H1 (cell line): ENCODE measurements around the gene PDE8B. TPM values are rescaled to one million over a fixed set of nuclear protein-coding genes. Genes with fewer than 3 reads are reported as not detected.

Experiments used
- CTCF ChIA-PET: fragments of 300-600 bp; sonication (Branson Sonifier 250); formaldehyde crosslinking; loops from one replicate; lab custom pipeline; 2021; ENCODE audit not compliant: partially characterized antibody; lab: Charles Lee
- POLR2A ChIA-PET: fragments of 300-600 bp; sonication (Branson Sonifier 250); formaldehyde crosslinking; loops from one replicate; lab custom pipeline; 2021; ENCODE audit warnings: inconsistent platforms; ENCODE audit not compliant: partially characterized antibody; lab: Charles Lee
- DNase-seq, 2 experiments: peaks; one replicate each; pipeline versions ENCODE4 v3.0.0 to v3.0.0-alpha.2; 2010 to 2022; ENCODE audit warnings: low spot score in 2 of 2, low read depth in 1 of 2, mixed read lengths in 1 of 2
- FAIRE-seq: peaks from 2 replicates; lab custom pipeline; 2011; peaks lifted over from hg19 to GRCh38; lab: Jason Lieb, UNC
- H2AFZ ChIP-seq: 2 replicates; pipeline ENCODE4 v1.8.1; 2012; ENCODE audit warnings: low read length, inconsistent platforms
- H2AK5ac ChIP-seq: 2 replicates; pipeline ENCODE4 v1.6.1; 2013; ENCODE audit warnings: low read depth, low read length
- H2BK120ac ChIP-seq: replicated peaks from 2 replicates; pipeline ENCODE3; 2013; ENCODE audit warnings: low read depth, low read length, inconsistent platforms
- H2BK12ac ChIP-seq: 2 replicates; pipeline ENCODE4 v1.6.1; 2013; ENCODE audit warnings: low read depth, low read length
- H2BK15ac ChIP-seq: 2 replicates; pipeline ENCODE4 v1.6.1; 2013; ENCODE audit warnings: low read length
- H2BK20ac ChIP-seq: 2 replicates; pipeline ENCODE4 v1.6.1; 2013; ENCODE audit warnings: low read length
- H2BK5ac ChIP-seq: 2 replicates; pipeline ENCODE4 v1.6.1; 2013; ENCODE audit warnings: low read depth, low read length
- H3K14ac ChIP-seq: 2 replicates; pipeline ENCODE4 v1.6.1; 2013; ENCODE audit warnings: inconsistent platforms; ENCODE audit not compliant: insufficient read length
- H3K18ac ChIP-seq: 2 replicates; pipeline ENCODE4 v1.6.1; 2013; ENCODE audit warnings: low read length; ENCODE audit errors: extremely low read depth
- H3K23ac ChIP-seq: 2 replicates; pipeline ENCODE4 v1.6.1; 2013; ENCODE audit warnings: inconsistent platforms; ENCODE audit not compliant: insufficient read length
- H3K23me2 ChIP-seq: 2 replicates; pipeline ENCODE4 v1.6.1; 2013; ENCODE audit warnings: low read depth, low read length
- H3K27ac ChIP-seq: 2 replicates; pipeline ENCODE4 v1.6.1; 2011; ENCODE audit warnings: low read depth, low read length, inconsistent platforms
- H3K27me3 ChIP-seq, 4 experiments: replicated peaks in 1 of 4; 1 replicate in 1 of 4; 2 replicates in 3 of 4; pipeline versions ENCODE4 v1.6.1 to v1.8.1; 2011 to 2013; ENCODE audit warnings: low read length in 3 of 4, mild to moderate bottlenecking in 3 of 4, inconsistent platforms in 2 of 4, mixed read lengths in 2 of 4, moderate library complexity in 1 of 4; ENCODE audit not compliant: control insufficient read depth in 3 of 4, insufficient read depth in 3 of 4; ENCODE audit errors: extremely low read depth in 1 of 4
- H3K36me3 ChIP-seq, 4 experiments: 2 replicates each; pipeline versions ENCODE4 v1.6.1 to v1.8.1; 2011 to 2013; ENCODE audit warnings: mild to moderate bottlenecking in 4 of 4, low read length in 3 of 4, moderate library complexity in 2 of 4, control low read depth in 1 of 4, inconsistent platforms in 1 of 4; ENCODE audit not compliant: insufficient read depth in 4 of 4, control insufficient read depth in 2 of 4
- H3K4ac ChIP-seq: replicated peaks from 2 replicates; pipeline ENCODE3; 2013; ENCODE audit warnings: low read length, low read depth, mixed read lengths, inconsistent platforms; ENCODE audit not compliant: insufficient read length
- H3K4me1 ChIP-seq, 4 experiments: replicated peaks in 1 of 4; 1 replicate in 1 of 4; 2 replicates in 3 of 4; pipeline versions ENCODE4 v1.6.1 to v1.8.1; 2011 to 2013; ENCODE audit warnings: low read length in 3 of 4, inconsistent platforms in 2 of 4, mixed read lengths in 1 of 4; ENCODE audit not compliant: insufficient read depth in 4 of 4, control insufficient read depth in 3 of 4
- H3K4me2 ChIP-seq, 2 experiments: 2 replicates each; pipeline versions ENCODE4 v1.6.1 to v1.8.1; 2011 to 2013; ENCODE audit warnings: low read depth in 2 of 2, low read length in 2 of 2, control low read depth in 1 of 2, inconsistent platforms in 1 of 2, mild to moderate bottlenecking in 1 of 2; ENCODE audit not compliant: insufficient read depth in 1 of 2
- H3K4me3 ChIP-seq, 4 experiments: fragments of 200-600, 300-600 bp in 1 of 4; sonication (generic), shearing (Covaris generic), sonication (Bioruptor Twin) in 1 of 4; 2 replicates each; pipeline versions ENCODE4 v1.5.1 to v1.8.1; 2011 to 2016; ENCODE audit warnings: low read length in 4 of 4, low read depth in 3 of 4, control low read depth in 2 of 4, inconsistent platforms in 2 of 4, mild to moderate bottlenecking in 2 of 4, mixed read lengths in 1 of 4, moderate library complexity in 1 of 4; ENCODE audit not compliant: insufficient read depth in 2 of 4; ENCODE audit errors: extremely low read depth in 1 of 4
- H3K56ac ChIP-seq: replicated peaks from 2 replicates; pipeline ENCODE3; 2013; ENCODE audit warnings: low read depth, mild to moderate bottlenecking, mixed read lengths, low read length, inconsistent platforms; ENCODE audit not compliant: insufficient read length
- H3K79me1 ChIP-seq: 2 replicates; pipeline ENCODE4 v1.6.1; 2013; ENCODE audit warnings: low read depth, low read length, control low read depth
- H3K79me2 ChIP-seq, 2 experiments: 2 replicates each; pipeline versions ENCODE4 v1.6.1 to v1.8.1; 2012 to 2013; ENCODE audit warnings: low read length in 2 of 2, mild to moderate bottlenecking in 2 of 2, inconsistent platforms in 1 of 2; ENCODE audit not compliant: insufficient read depth in 2 of 2, control insufficient read depth in 1 of 2
- H3K9ac ChIP-seq, 4 experiments: replicated peaks in 1 of 4; 1 replicate in 1 of 4; 2 replicates in 3 of 4; pipeline versions ENCODE4 v1.6.1 to v1.8.1; 2011 to 2013; ENCODE audit warnings: low read depth in 3 of 4, low read length in 3 of 4, control low read depth in 2 of 4, mild to moderate bottlenecking in 2 of 4, moderate library complexity in 2 of 4, inconsistent platforms in 1 of 4; ENCODE audit errors: extremely low read depth in 1 of 4
- H3K9me3 ChIP-seq, 2 experiments: 2 replicates each; pipeline versions ENCODE4 v1.6.1 to v1.8.1; 2012 to 2013; ENCODE audit warnings: mild to moderate bottlenecking in 2 of 2, moderate library complexity in 2 of 2, control low read depth in 1 of 2, inconsistent platforms in 1 of 2, low read depth in 1 of 2, low read length in 1 of 2, mixed read lengths in 1 of 2; ENCODE audit not compliant: insufficient read depth in 2 of 2
- H4K20me1 ChIP-seq, 2 experiments: replicated peaks in 1 of 2; 2 replicates each; pipeline versions ENCODE3 to v1.8.1; 2011 to 2013; ENCODE audit warnings: inconsistent platforms in 2 of 2, low read length in 2 of 2, mild to moderate bottlenecking in 1 of 2; ENCODE audit not compliant: insufficient read depth in 2 of 2, control insufficient read depth in 1 of 2
- H4K5ac ChIP-seq: 2 replicates; pipeline ENCODE4 v1.6.1; 2013; ENCODE audit warnings: low read length, low read depth, mixed read lengths, inconsistent platforms; ENCODE audit not compliant: insufficient read length
- H4K8ac ChIP-seq: 2 replicates; pipeline ENCODE4 v1.8.0; 2013; ENCODE audit warnings: mild to moderate bottlenecking, moderate library complexity, low read length, inconsistent platforms; ENCODE audit not compliant: insufficient read depth; ENCODE audit errors: extremely low read depth
- H4K91ac ChIP-seq: replicated peaks from 2 replicates; pipeline ENCODE3; 2013; ENCODE audit warnings: low read length, mixed read lengths, inconsistent platforms; ENCODE audit not compliant: insufficient read length
- JUND ChIP-seq: IDR thresholded peaks from 2 replicates; pipeline ENCODE4 v1.6.1; 2011; ENCODE audit warnings: mild to moderate bottlenecking, improper control_type of control experiment, low read length
- POLR2AphosphoS5 ChIP-seq: IDR thresholded peaks from 2 replicates; pipeline ENCODE4 v1.6.1; 2011; ENCODE audit warnings: low read depth, low read length
- WGBS, 2 experiments: shearing (Covaris generic) in 1 of 2; methylation state at CpG; one replicate each; pipeline versions ENCODE4 v1.1.6 to v1.1.7; 2013 to 2015; ENCODE audit warnings: low lambda C conversion rate in 2 of 2, mixed read lengths in 2 of 2, inconsistent platforms in 1 of 2, low coverage in 1 of 2, missing lambda C conversion rate in 1 of 2; ENCODE audit not compliant: insufficient replicate concordance in 2 of 2, insufficient coverage in 1 of 2, insufficient read length in 1 of 2; ENCODE audit errors: extremely low coverage in 1 of 2, missing lambda C conversion rate in 1 of 2; 5-methylcytosine and 5-hydroxymethylcytosine counted together
- polyA plus RNA-seq, 7 experiments: library from polyadenylated mRNA; depleted of rRNA in 3 of 7; stranded (reverse) in 5 of 7; unstranded in 2 of 7; fragments of >200 nt in 5 of 7; fragments of 200-250 nt in 2 of 7; gene quantifications; 1 replicate in 5 of 7; 2 replicates in 1 of 7; 4 replicates in 1 of 7; pipeline versions ENCODE4 v1.2.1 to v1.2.3, GENCODE V29; 2011 to 2013; ENCODE audit warnings: missing spikeins in 2 of 7, mixed read lengths in 2 of 7
- total RNA-seq: library from RNA; stranded (reverse); fragmentation: NEBNext Ultra II Directional; extraction: Animal tissue kit (Norgen Biotek cat#: 25700); gene quantifications from 2 replicates; pipeline ENCODE4 v1.2.1, GENCODE V29; 2021

Gene PDE8B
- total and polyA plus RNA-seq, 2 of the 8 experiments (the other 6 are each of a cell fraction or from before 2014, with no cell fraction given) = 0.32 to 1.1 TPM

DNA sequence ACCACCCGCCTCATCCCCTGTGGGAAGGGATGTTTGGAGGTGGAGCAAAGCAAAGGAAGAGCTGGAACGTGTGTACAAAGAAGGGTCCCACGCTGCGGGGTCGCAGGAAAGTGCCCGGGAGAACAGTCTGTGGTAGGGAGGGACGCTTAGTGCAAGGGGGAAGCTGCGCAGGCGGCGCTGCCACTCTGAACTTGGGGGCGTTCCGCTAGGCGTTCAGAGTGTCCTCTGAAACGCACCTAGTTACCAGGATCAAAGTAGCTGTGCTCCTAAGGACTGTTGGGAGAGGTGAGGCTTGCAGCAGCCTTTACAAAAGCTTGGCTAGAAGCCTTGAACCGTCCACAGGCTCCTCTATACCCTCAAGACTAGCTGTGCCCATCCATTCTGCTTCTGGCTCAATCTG is 29.3 kb upstream of the PDE8B start:
- no peak overlapping the region for H4K8ac ChIP-seq
- H2BK5ac ChIP-seq = no peak overlapping the region
- 6% methylated on average over 15 of the region's 15 CpGs; no CpG with 5 or more reads in 1 of the 2 experiments for WGBS, 2 experiments
- H3K27ac ChIP-seq = no peak overlapping the region
- H3K27me3 ChIP-seq = peaks cover 14 to 32% (median 28%) of the 10 kb centered on the region in 4 experiments
- peak overlapping the region; percentile 88 for H3K4me2 ChIP-seq
- H3K14ac ChIP-seq = no peak overlapping the region
- POLR2A ChIA-PET = interaction anchor here (0.6 to 1.2 kb wide), 2 partner anchors 25 to 41 kb away, joined by 3 to 5 read pairs; no protein-coding TSS in a partner anchor
- no peaks in the 10 kb centered on the region for H3K79me1 ChIP-seq
- no peak overlapping the region for H2BK20ac ChIP-seq
- H2BK15ac ChIP-seq = no peak overlapping the region
- no peak overlapping the region for H2BK12ac ChIP-seq
- peaks cover 16% of the 10 kb centered on the region; the same call in 1 of the 2 replicates for H3K23me2 ChIP-seq
- FAIRE-seq (no peak), DNase-seq (peak in 1 of 2 experiments; percentile 56)
- no peak overlapping the region for H2AK5ac ChIP-seq
- no peak overlapping the region for H4K5ac ChIP-seq
- no peaks in the 10 kb centered on the region for H3K36me3 ChIP-seq
- H3K79me2 ChIP-seq = no peaks in the 10 kb centered on the region
- no peak overlapping the region for H3K4ac ChIP-seq
- H2AFZ ChIP-seq = 0 out of 2 replicates have a peak overlapping the region, but pooled peaks have one; percentile 67
- no peak overlapping the region for H4K91ac ChIP-seq
- H3K9ac ChIP-seq = no peak overlapping the region
- H3K9me3 ChIP-seq = no peaks in the 10 kb centered on the region
- TF ChIP-seq POLR2AphosphoS5 (no peak), JUND (no peak)
- H3K23ac ChIP-seq = no peak overlapping the region
- H3K18ac ChIP-seq = no peak overlapping the region
- H3K4me1 ChIP-seq = peaks cover 0 to 7% (median 0%) of the 10 kb centered on the region in 4 experiments; a peak in 1 of 7 replicates
- H2BK120ac ChIP-seq = no peak overlapping the region
- no peak overlapping the region for H3K56ac ChIP-seq
- peak overlapping the region; percentile 34 to 68 (median 52); a peak in 7 of 8 replicates for H3K4me3 ChIP-seq
- H4K20me1 ChIP-seq = no peaks in the 10 kb centered on the region
- CTCF ChIA-PET = interaction anchor here (0.8 to 1.6 kb wide), 5 partner anchors 13 to 283 kb away, joined by 3 to 7 read pairs (median 3); no protein-coding TSS in a partner anchor
